HL-60 (cell line): Measurements from ENCODE around the gene MCM7.
A peak's percentile ranks its signal among the peaks of the same experiment; 100 is the strongest.

Source experiments
- DNase-seq, 2 experiments: peaks; one replicate each; pipeline ENCODE4 v3.0.0-alpha.2; 2010 to 2020; ENCODE audit warnings: low read depth in 1 of 2, low spot score in 1 of 2
- H3K27ac ChIP-seq: fragments of 250-450 bp; sonication (Bioruptor Pico); replicated peaks from 2 replicates; pipeline ENCODE4 v1.5.1; 2020; ENCODE audit warnings: mild to moderate bottlenecking, moderate library complexity
- H3K27me3 ChIP-seq: fragments of 250-450 bp; sonication (Bioruptor Pico); 2 replicates; pipeline ENCODE4 v1.5.1; 2021; ENCODE audit warnings: mild to moderate bottlenecking, moderate library complexity; ENCODE audit not compliant: insufficient read depth, poor library complexity, severe bottlenecking
- H3K4me3 ChIP-seq: replicated peaks from 2 replicates; pipeline ENCODE4 v1.5.1; 2011; ENCODE audit warnings: mild to moderate bottlenecking, control low read depth, low read length; ENCODE audit not compliant: insufficient read depth
- GABPA ChIP-seq: IDR thresholded peaks from 2 replicates; pipeline ENCODE4 v1.6.1; 2012; ENCODE audit warnings: low read depth
- POLR2AphosphoS5 ChIP-seq: IDR thresholded peaks from 2 replicates; pipeline ENCODE4 v1.6.1; 2012; ENCODE audit warnings: low read depth
- REST ChIP-seq: IDR thresholded peaks from 2 replicates; pipeline ENCODE4 v1.6.1; 2012; ENCODE audit warnings: low read depth; ENCODE audit not compliant: insufficient replicate concordance
- SPI1 ChIP-seq: IDR thresholded peaks from 2 replicates; pipeline ENCODE4 v1.6.1; 2012; ENCODE audit warnings: low read depth, mild to moderate bottlenecking, borderline replicate concordance
- TF ChIP-seq, protein P1 (sequence below): IDR thresholded peaks from one replicate; pipeline ENCODE4 v1.5.1; 2011; ENCODE audit warnings: low read length, control low read depth, inconsistent platforms; ENCODE audit not compliant: insufficient read depth

MCM7 gene

GRCh38 chr7:100126239-100126930 lies 25.2 kb upstream of the MCM7 start:
- TF ChIP-seq POLR2AphosphoS5 (no peak), REST (no peak), SPI1 (no peak), GABPA (no peak)
- TF ChIP-seq, protein P1, sequence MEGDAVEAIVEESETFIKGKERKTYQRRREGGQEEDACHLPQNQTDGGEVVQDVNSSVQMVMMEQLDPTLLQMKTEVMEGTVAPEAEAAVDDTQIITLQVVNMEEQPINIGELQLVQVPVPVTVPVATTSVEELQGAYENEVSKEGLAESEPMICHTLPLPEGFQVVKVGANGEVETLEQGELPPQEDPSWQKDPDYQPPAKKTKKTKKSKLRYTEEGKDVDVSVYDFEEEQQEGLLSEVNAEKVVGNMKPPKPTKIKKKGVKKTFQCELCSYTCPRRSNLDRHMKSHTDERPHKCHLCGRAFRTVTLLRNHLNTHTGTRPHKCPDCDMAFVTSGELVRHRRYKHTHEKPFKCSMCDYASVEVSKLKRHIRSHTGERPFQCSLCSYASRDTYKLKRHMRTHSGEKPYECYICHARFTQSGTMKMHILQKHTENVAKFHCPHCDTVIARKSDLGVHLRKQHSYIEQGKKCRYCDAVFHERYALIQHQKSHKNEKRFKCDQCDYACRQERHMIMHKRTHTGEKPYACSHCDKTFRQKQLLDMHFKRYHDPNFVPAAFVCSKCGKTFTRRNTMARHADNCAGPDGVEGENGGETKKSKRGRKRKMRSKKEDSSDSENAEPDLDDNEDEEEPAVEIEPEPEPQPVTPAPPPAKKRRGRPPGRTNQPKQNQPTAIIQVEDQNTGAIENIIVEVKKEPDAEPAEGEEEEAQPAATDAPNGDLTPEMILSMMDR, result no peak
- DNase-seq, result peak in 1 of 2 experiments; percentile 47

GRCh38 chr7:100124301-100125230 lies 23.4 kb upstream of the MCM7 start:
- DNase-seq, result no peak
- TF ChIP-seq, protein P1, result no peak
- TF ChIP-seq REST (no peak), GABPA (no peak), POLR2AphosphoS5 (no peak), SPI1 (no peak)
- H3K4me3 ChIP-seq, result no peak overlapping the region
- H3K27me3 ChIP-seq, result no peaks in the 10 kb centered on the region
- H3K27ac ChIP-seq, result no peak overlapping the region

More at GRCh38 chr7:100126239-100126930, 25.2 kb upstream of the MCM7 start:
- Histone ChIP-seq H3K4me3 (peak overlapping the region; percentile 83), H3K27ac (peak overlapping the region; percentile 96), H3K27me3 (no peaks in the 10 kb centered on the region)

DNA sequence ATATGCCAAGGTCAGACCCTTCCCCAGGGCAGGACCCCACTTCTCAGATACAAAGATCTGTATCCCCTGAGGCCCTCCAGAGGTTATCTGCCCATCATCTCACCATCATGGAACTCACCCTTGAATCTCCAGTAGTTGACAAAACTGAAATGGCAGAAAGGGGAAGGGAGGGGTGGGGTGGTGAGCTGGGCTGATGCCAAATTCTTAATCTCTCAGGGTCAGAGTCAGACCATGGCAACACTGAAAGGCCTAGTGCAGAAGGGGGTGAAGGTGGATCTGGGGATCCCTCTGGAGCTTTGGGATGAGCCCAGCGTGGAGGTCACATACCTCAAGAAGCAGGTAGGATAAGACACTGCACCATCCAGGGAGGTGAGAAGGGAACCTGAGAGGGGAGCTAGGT lies 21.4 kb upstream of the MCM7 start:
- DNase-seq, result no peak

More for the DNA sequence above, 21.4 kb upstream of the MCM7 start:
- H3K27me3 ChIP-seq, result no peaks in the 10 kb centered on the region
- H3K27ac ChIP-seq, result no peak overlapping the region
- no peak overlapping the region for H3K4me3 ChIP-seq
- no peak for TF ChIP-seq GABPA
- no peak for TF ChIP-seq SPI1
- TF ChIP-seq, protein P1, result no peak
- TF ChIP-seq POLR2AphosphoS5, result no peak
- TF ChIP-seq REST, result no peak
